Keratinocyte (primary cell): ENCODE data around the gene CIB4. TPM values are rescaled to one million over a fixed set of nuclear protein-coding genes. Genes with fewer than 3 reads are reported as not detected.
A peak's percentile ranks its signal among the peaks of the same experiment; 100 is the strongest.

Source experiments
- DNase-seq: peaks from one replicate; pipeline ENCODE4 v3.0.0-alpha.2; 2011; ENCODE audit warnings: low read depth, missing footprints, low spot score
- FAIRE-seq: peaks from 2 replicates; lab custom pipeline; 2011; peaks lifted over from hg19 to GRCh38; lab: Jason Lieb, UNC
- H2AFZ ChIP-seq: 2 replicates; pipeline ENCODE4 v1.6.0; 2012; ENCODE audit warnings: low read length, control low read depth, inconsistent platforms; ENCODE audit not compliant: control insufficient read depth
- H3K27ac ChIP-seq: 2 replicates; pipeline ENCODE4 v1.5.1; 2011; ENCODE audit warnings: low read length; ENCODE audit not compliant: control insufficient read depth, insufficient read depth
- H3K27me3 ChIP-seq: 3 replicates; pipeline ENCODE4 v1.6.0; 2011; ENCODE audit warnings: low read length; ENCODE audit not compliant: control insufficient read depth, insufficient read depth; ENCODE audit errors: extremely low read depth
- H3K36me3 ChIP-seq, 2 experiments: 2 replicates in 1 of 2; 3 replicates in 1 of 2; pipeline ENCODE4 v1.5.1; 2011; ENCODE audit warnings: low read length in 2 of 2, mild to moderate bottlenecking in 1 of 2; ENCODE audit not compliant: control insufficient read depth in 2 of 2, insufficient read depth in 2 of 2; ENCODE audit errors: extremely low read depth in 1 of 2
- H3K4me1 ChIP-seq: 3 replicates; pipeline ENCODE4 v1.5.1; 2011; ENCODE audit warnings: low read length; ENCODE audit not compliant: control insufficient read depth, insufficient read depth; ENCODE audit errors: extremely low read depth
- H3K4me2 ChIP-seq: 3 replicates; pipeline ENCODE4 v1.6.0; 2011; ENCODE audit warnings: low read depth, low read length; ENCODE audit not compliant: control insufficient read depth, insufficient read depth; ENCODE audit errors: extremely low read depth
- H3K4me3 ChIP-seq, 3 experiments: fragments of 200-600 bp in 1 of 3; sonication (generic) in 1 of 3; 2 replicates in 2 of 3; 3 replicates in 1 of 3; pipeline ENCODE4 v1.5.1; 2011 to 2016; ENCODE audit warnings: low read length in 3 of 3, mild to moderate bottlenecking in 3 of 3, control low read depth in 2 of 3, inconsistent platforms in 1 of 3, low read depth in 1 of 3, mixed read lengths in 1 of 3, mixed run types in 1 of 3, moderate library complexity in 1 of 3; ENCODE audit not compliant: control insufficient read depth in 2 of 3, insufficient read depth in 2 of 3; ENCODE audit errors: extremely low read depth in 1 of 3
- H3K79me2 ChIP-seq: 2 replicates; pipeline ENCODE4 v1.6.0; 2012; ENCODE audit warnings: low read length; ENCODE audit not compliant: control insufficient read depth, insufficient read depth
- H3K9ac ChIP-seq: 3 replicates; pipeline ENCODE4 v1.6.0; 2011; ENCODE audit warnings: low read length; ENCODE audit not compliant: control insufficient read depth, insufficient read depth; ENCODE audit errors: extremely low read depth
- H3K9me1 ChIP-seq: 3 replicates; pipeline ENCODE4 v1.6.0; 2011; ENCODE audit warnings: low read length; ENCODE audit not compliant: control insufficient read depth, insufficient read depth; ENCODE audit errors: extremely low read depth
- H3K9me3 ChIP-seq: 2 replicates; pipeline ENCODE4 v1.5.1; 2012; ENCODE audit warnings: low read depth, low read length; ENCODE audit not compliant: control insufficient read depth
- H4K20me1 ChIP-seq: 3 replicates; pipeline ENCODE4 v1.6.0; 2011; ENCODE audit warnings: low read length; ENCODE audit not compliant: control insufficient read depth, insufficient read depth; ENCODE audit errors: extremely low read depth
- EZH2 ChIP-seq: IDR thresholded peaks from one replicate; pipeline ENCODE4 v1.6.1; 2012; ENCODE audit warnings: inconsistent platforms, mild to moderate bottlenecking, low read length, moderate library complexity
- dilution Hi-C: fragments of 300-500 bp; cut with MboI; formaldehyde crosslinking; loops from one replicate; pipeline ENCODE4 v1.7.0; 2020; ENCODE audit warnings: low sequenced_read_pairs; ENCODE audit not compliant: extremely low pct_ligation_motif_present
- polyA plus RNA-seq, 5 experiments: library from polyadenylated mRNA; depleted of rRNA in 3 of 5; stranded (reverse) in 3 of 5; stranded (forward) in 1 of 5; unstranded in 1 of 5; fragments of >200 nt; gene quantifications; 1 replicate in 1 of 5; 2 replicates in 3 of 5; 3 replicates in 1 of 5; pipeline versions ENCODE4 v1.2.1 to v1.2.3, GENCODE V29; 2011 to 2012; ENCODE audit warnings: missing spikeins in 2 of 5, low read depth in 1 of 5, low replicate concordance in 1 of 5
- TF ChIP-seq, protein P1 (sequence below), 3 experiments: IDR thresholded peaks in 1 of 3; conservative IDR thresholded peaks in 1 of 3; optimal IDR thresholded peaks in 1 of 3; 2 replicates in 2 of 3; 3 replicates in 1 of 3; pipeline versions ENCODE3 to v1.5.1; 2011; ENCODE audit warnings: low read length in 3 of 3, mild to moderate bottlenecking in 3 of 3, moderate library complexity in 2 of 3, control low read depth in 1 of 3, inconsistent platforms in 1 of 3; ENCODE audit not compliant: insufficient read depth in 2 of 3; ENCODE audit errors: extremely low read depth in 1 of 3

The CIB4 gene
- polyA plus RNA-seq, 1 donor (not counting 4 experiments of a cell fraction or from before 2014, with no cell fraction given) = not detected

DNA sequence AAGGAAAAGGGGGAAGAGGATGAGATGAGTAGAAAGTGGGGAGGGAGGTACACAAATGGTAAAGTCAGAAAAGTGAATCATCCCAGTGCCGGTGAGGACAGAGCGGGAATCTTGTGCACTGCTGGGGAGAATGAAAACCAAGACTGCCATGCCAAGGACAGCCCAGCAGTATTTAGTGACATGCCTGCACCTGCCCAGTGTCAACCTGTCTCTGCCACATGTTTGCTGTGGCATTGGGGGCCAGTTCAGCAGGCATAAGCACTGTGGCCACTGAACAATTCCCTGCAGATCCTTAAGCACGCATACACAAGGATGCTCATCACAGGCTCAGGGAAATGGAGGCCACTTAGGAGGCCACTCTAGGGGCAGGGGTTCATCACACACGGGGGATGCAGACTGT is 46.2 kb upstream of the CIB4 start:
- dilution Hi-C loops = no loop called here
- no peaks in the 10 kb centered on the region for H3K79me2 ChIP-seq
- no peak overlapping the region for H2AFZ ChIP-seq
- no peak overlapping the region for H3K4me2 ChIP-seq
- H3K4me3 ChIP-seq = no peak overlapping the region
- TF ChIP-seq EZH2 = peak; percentile 20
- TF ChIP-seq, protein P1, sequence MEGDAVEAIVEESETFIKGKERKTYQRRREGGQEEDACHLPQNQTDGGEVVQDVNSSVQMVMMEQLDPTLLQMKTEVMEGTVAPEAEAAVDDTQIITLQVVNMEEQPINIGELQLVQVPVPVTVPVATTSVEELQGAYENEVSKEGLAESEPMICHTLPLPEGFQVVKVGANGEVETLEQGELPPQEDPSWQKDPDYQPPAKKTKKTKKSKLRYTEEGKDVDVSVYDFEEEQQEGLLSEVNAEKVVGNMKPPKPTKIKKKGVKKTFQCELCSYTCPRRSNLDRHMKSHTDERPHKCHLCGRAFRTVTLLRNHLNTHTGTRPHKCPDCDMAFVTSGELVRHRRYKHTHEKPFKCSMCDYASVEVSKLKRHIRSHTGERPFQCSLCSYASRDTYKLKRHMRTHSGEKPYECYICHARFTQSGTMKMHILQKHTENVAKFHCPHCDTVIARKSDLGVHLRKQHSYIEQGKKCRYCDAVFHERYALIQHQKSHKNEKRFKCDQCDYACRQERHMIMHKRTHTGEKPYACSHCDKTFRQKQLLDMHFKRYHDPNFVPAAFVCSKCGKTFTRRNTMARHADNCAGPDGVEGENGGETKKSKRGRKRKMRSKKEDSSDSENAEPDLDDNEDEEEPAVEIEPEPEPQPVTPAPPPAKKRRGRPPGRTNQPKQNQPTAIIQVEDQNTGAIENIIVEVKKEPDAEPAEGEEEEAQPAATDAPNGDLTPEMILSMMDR (optimal IDR thresholded peaks at IDR 0.05 in 1 of 3, IDR thresholded peaks at IDR 0.05 in 1 of 3, conservative IDR thresholded peaks at IDR 0.05 in 1 of 3; ENCODE audit: extremely low read depth in 1 of 3, insufficient read depth in 2 of 3, low read length in 3 of 3) = no peak
- no peak overlapping the region for H3K27ac ChIP-seq
- H4K20me1 ChIP-seq = no peaks in the 10 kb centered on the region
- no peaks in the 10 kb centered on the region for H3K36me3 ChIP-seq
- no peaks in the 10 kb centered on the region for H3K4me1 ChIP-seq
- H3K27me3 ChIP-seq = peaks cover 80% of the 10 kb centered on the region
- H3K9me1 ChIP-seq = no peaks in the 10 kb centered on the region
- no peak overlapping the region for H3K9ac ChIP-seq
- FAIRE-seq = no peak
- DNase-seq = no peak
- no peaks in the 10 kb centered on the region for H3K9me3 ChIP-seq

DNA sequence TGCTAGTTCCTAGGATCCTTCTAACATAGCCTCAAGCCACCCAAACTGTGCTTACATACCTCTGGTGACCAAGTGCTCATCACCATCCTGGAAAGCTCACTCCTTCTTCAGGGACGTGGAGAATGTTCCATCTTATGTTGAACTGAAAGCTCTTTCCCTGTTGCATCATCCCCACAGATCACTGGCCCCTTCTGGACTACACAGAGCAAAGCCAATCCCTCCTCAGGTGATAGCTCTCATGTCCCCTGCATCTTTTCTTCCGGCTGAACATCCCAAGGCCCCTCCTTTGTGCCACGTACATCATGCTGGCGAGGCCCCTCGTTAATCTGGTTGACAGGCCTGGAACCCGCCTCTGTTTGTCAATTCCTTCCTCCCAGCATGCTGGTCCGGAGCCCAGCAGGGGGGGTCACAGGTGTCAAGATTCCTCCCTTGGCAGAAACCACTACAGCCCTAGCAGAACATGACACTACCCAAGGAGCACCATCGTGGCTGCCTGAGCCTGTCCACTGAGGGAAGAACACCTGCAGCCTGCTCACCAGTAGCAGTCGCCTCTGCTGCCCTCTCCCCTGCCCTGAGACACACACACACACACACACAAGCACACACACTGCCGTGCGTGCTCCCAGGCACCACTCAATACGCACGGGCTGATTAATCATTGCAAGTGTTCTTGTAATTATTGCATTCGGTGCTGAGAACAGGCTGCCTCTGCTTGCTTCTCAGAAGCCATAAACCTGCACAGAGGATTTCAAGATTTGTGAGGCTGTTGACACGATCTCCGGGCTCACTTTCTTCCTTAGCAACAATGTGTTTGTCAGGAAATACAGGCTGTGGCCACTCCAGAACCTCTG is 45.0 kb upstream of the CIB4 start:
- H3K27me3 ChIP-seq = peaks cover 69% of the 10 kb centered on the region
- H3K4me3 ChIP-seq = no peak overlapping the region
- H3K4me2 ChIP-seq = no peak overlapping the region
- no peaks in the 10 kb centered on the region for H3K9me3 ChIP-seq
- no peak overlapping the region for H2AFZ ChIP-seq
- FAIRE-seq = no peak
- H3K27ac ChIP-seq = no peak overlapping the region
- no peaks in the 10 kb centered on the region for H3K9me1 ChIP-seq
- no peak for DNase-seq
- H3K4me1 ChIP-seq = no peaks in the 10 kb centered on the region
- dilution Hi-C loops = no loop called here
- H3K36me3 ChIP-seq = no peaks in the 10 kb centered on the region
- no peaks in the 10 kb centered on the region for H3K79me2 ChIP-seq
- H3K9ac ChIP-seq = no peak overlapping the region
- TF ChIP-seq EZH2 = no peak
- TF ChIP-seq, protein P1 (optimal IDR thresholded peaks at IDR 0.05 in 1 of 3, IDR thresholded peaks at IDR 0.05 in 1 of 3, conservative IDR thresholded peaks at IDR 0.05 in 1 of 3; ENCODE audit: extremely low read depth in 1 of 3, insufficient read depth in 2 of 3, low read length in 3 of 3) = no peak
- H4K20me1 ChIP-seq = no peaks in the 10 kb centered on the region
